GM23248 (cell line): ENCODE measurements around the gene LOC128125822. TPM values are rescaled to one million over a fixed set of nuclear protein-coding genes. Genes with fewer than 3 reads are reported as not detected.
A peak's percentile ranks its signal among the peaks of the same experiment; 100 is the strongest.

Experiments used
- DNase-seq: peaks from one replicate; pipeline ENCODE4 v3.0.0-alpha.2; 2015
- H2AFZ ChIP-seq: fragments of 200-600 bp; sonication (generic); 2 replicates; pipeline ENCODE4 v1.6.1; 2016; ENCODE audit warnings: antibody characterized with exemption
- H3F3A ChIP-seq: fragments of 200-600 bp; sonication (generic); 2 replicates; pipeline ENCODE4 v1.6.1; 2016; ENCODE audit warnings: mild to moderate bottlenecking, antibody characterized with exemption, mixed run types; ENCODE audit not compliant: insufficient read depth
- H3K27ac ChIP-seq: fragments of 200-600 bp; sonication (generic); 2 replicates; pipeline ENCODE4 v1.5.1; 2016; ENCODE audit warnings: mild to moderate bottlenecking
- H3K27me3 ChIP-seq: fragments of 200-600 bp; sonication (generic); replicated peaks from 2 replicates; pipeline ENCODE4 v1.6.1; 2016; ENCODE audit warnings: mild to moderate bottlenecking; ENCODE audit not compliant: insufficient read depth
- H3K36me3 ChIP-seq: fragments of 200-600 bp; sonication (generic); 2 replicates; pipeline ENCODE4 v1.6.1; 2016; ENCODE audit warnings: low read depth, mild to moderate bottlenecking
- H3K4me1 ChIP-seq: fragments of 200-600 bp; sonication (generic); 2 replicates; pipeline ENCODE4 v1.6.1; 2016; ENCODE audit warnings: mild to moderate bottlenecking; ENCODE audit not compliant: insufficient read depth
- H3K4me2 ChIP-seq: fragments of 200-600 bp; sonication (generic); one replicate; pipeline ENCODE4 v1.6.1; 2016; ENCODE audit warnings: mild to moderate bottlenecking; ENCODE audit not compliant: unreplicated experiment
- H3K4me3 ChIP-seq: fragments of 200-600 bp; sonication (generic); 2 replicates; pipeline ENCODE4 v1.5.1; 2016; ENCODE audit warnings: mild to moderate bottlenecking
- H3K79me2 ChIP-seq: fragments of 200-600 bp; sonication (generic); 2 replicates; pipeline ENCODE4 v1.6.1; 2016; ENCODE audit warnings: mild to moderate bottlenecking; ENCODE audit not compliant: insufficient read depth
- H3K9ac ChIP-seq: fragments of 200-600 bp; sonication (generic); 2 replicates; pipeline ENCODE4 v1.6.1; 2016; ENCODE audit warnings: mild to moderate bottlenecking
- H3K9me2 ChIP-seq: fragments of 200-600 bp; sonication (generic); 2 replicates; pipeline ENCODE4 v1.6.1; 2016; ENCODE audit warnings: mixed run types, mild to moderate bottlenecking, moderate library complexity; ENCODE audit not compliant: insufficient read depth
- H3K9me3 ChIP-seq: fragments of 200-600 bp; sonication (generic); one replicate; pipeline ENCODE4 v1.6.1; 2017; ENCODE audit warnings: low read depth
- H4K20me1 ChIP-seq: fragments of 200-600 bp; sonication (generic); 2 replicates; pipeline ENCODE4 v1.6.0; 2016; ENCODE audit not compliant: insufficient read depth
- EZH2 ChIP-seq: fragments of 200-600 bp; sonication (generic); IDR thresholded peaks from 2 replicates; pipeline ENCODE4 v1.6.1; 2018; ENCODE audit warnings: antibody characterized with exemption, mild to moderate bottlenecking; ENCODE audit not compliant: insufficient read depth, poor library complexity, severe bottlenecking
- EZH2phosphoT487 ChIP-seq: fragments of 200-600 bp; sonication (generic); IDR thresholded peaks from 2 replicates; pipeline ENCODE4 v1.6.1; 2018; ENCODE audit warnings: antibody characterized with exemption, moderate library complexity, mild to moderate bottlenecking, low read depth; ENCODE audit not compliant: insufficient read depth
- WGBS, 2 experiments: methylation state at CpG; one replicate each; pipeline ENCODE4 v1.1.6; 2015 to 2017; ENCODE audit warnings: low lambda C conversion rate in 2 of 2, low coverage in 1 of 2; ENCODE audit errors: missing lambda C conversion rate in 2 of 2; 5-methylcytosine and 5-hydroxymethylcytosine counted together
- in situ Hi-C: fragments of 300-500 bp; cut with MboI; formaldehyde crosslinking; loops from 2 replicates; pipeline ENCODE4 v1.15.0; 2020
- polyA plus RNA-seq: library from polyadenylated mRNA; unstranded; fragments of >200 nt; fragmentation: Nextera tagmentation; extraction: Ambion mirVana; gene quantifications from 2 replicates; pipeline ENCODE4 v1.2.1, GENCODE V29; 2016
- small RNA-seq: library from RNA; depleted of rRNA; stranded (forward); fragments of <200 nt; gene quantifications from one replicate; pipeline ENCODE3, GENCODE V24; 2014; ENCODE audit warnings: low read depth, low replicate concordance
- total RNA-seq: library from RNA; depleted of rRNA; stranded (reverse); fragments of >200 nt; shearing (Covaris generic); gene quantifications from 2 replicates; pipeline ENCODE4 v1.2.3, GENCODE V29; 2014; rRNA removed

The LOC128125822 gene

DNA sequence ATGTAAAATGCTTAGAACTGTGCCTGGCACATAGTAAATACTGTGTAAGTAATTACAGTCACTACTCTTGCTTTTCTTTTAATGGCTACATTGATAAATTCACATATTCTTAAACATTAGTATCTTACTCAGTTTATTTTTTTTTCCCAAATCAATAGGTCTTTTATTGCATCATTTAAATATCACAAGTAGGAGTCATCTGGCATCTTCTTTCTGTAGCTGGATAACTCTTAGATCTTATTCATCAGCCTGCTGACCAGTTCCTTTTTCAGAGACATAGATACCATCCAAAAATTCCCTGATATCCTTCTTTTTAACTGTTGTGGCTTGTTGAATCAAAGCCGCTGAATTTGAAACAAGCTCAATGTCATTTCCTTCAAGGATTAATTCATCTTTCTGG is 43.3 kb downstream of the LOC128125822 start:
- no peaks in the 10 kb centered on the region for H4K20me1 ChIP-seq
- no peak overlapping the region for H3K4me3 ChIP-seq
- no peaks in the 10 kb centered on the region for H3F3A ChIP-seq
- peak overlapping the region; percentile 4 for H3K4me2 ChIP-seq
- H3K9me3 ChIP-seq, result no peaks in the 10 kb centered on the region
- H3K27me3 ChIP-seq, result peaks cover 19% of the 10 kb centered on the region; the same call in 1 of the 2 replicates
- no peaks in the 10 kb centered on the region for H3K4me1 ChIP-seq
- H3K36me3 ChIP-seq, result no peaks in the 10 kb centered on the region
- no peaks in the 10 kb centered on the region for H3K79me2 ChIP-seq
- H3K9ac ChIP-seq, result no peak overlapping the region
- WGBS, 2 experiments, result 96 to 100% methylated on average over 1 of the region's 1 CpG
- H3K27ac ChIP-seq, result no peak overlapping the region
- in situ Hi-C loops, result no loop called here
- H3K9me2 ChIP-seq, result no peaks in the 10 kb centered on the region
- H2AFZ ChIP-seq, result no peak overlapping the region
- TF ChIP-seq EZH2, result no peak
- no peak for TF ChIP-seq EZH2phosphoT487
- DNase-seq, result peak; percentile 52

Small RNA genes within 50 kb of the gene (small RNA-seq; reads per million reads assigned to genes)
- not detected for gene AL513043.1

Other genes with a start within 250 kb of the LOC128125822 start
- 24.9 and 31.4 TPM in 2 replicates for gene PTP4A1, start within 50 bp of the LOC128125822 start, total RNA-seq
- 133 and 138 TPM in 2 replicates for gene PTP4A1, start within 50 bp of the LOC128125822 start, polyA plus RNA-seq
- 34.7 and 36.0 TPM in 2 replicates for gene PHF3, start 63.3 kb downstream of the LOC128125822 start, total RNA-seq
- gene PHF3, start 63.3 kb downstream of the LOC128125822 start, polyA plus RNA-seq, result 13.1 and 15.3 TPM in 2 replicates